Small intestine (tissue), 7 donors: ENCODE data around the gene NRCAM. TPM values are rescaled to one million over a fixed set of nuclear protein-coding genes. Genes with fewer than 3 reads are reported as not detected.
"Not testable (repeated sequence)": the region's sequence is repeated elsewhere in the genome, so short reads cannot be mapped to it uniquely, and the experiment has no call there.

Experiments
- DNase-seq, 2 donors: peaks; one replicate each; pipeline versions ENCODE4 v3.0.0 to v3.0.0-alpha.2; 2013
- FAIRE-seq: peaks from 2 replicates; lab custom pipeline; 2012; peaks lifted over from hg19 to GRCh38; lab: Jason Lieb, UNC
- H3K27ac ChIP-seq, 3 donors: one replicate each; pipeline ENCODE4 v1.5.1; 2013; ENCODE audit warnings: low read length in 2 of 3, mild to moderate bottlenecking in 2 of 3, control low read depth in 1 of 3, inconsistent platforms in 1 of 3, low read depth in 1 of 3, moderate library complexity in 1 of 3
- H3K27me3 ChIP-seq, 3 donors: one replicate each; pipeline ENCODE4 v1.6.1; 2013; ENCODE audit warnings: low read length in 3 of 3, inconsistent platforms in 1 of 3; ENCODE audit not compliant: control insufficient read depth in 3 of 3, insufficient read depth in 3 of 3
- H3K36me3 ChIP-seq, 3 donors: one replicate each; pipeline ENCODE4 v1.6.1; 2013; ENCODE audit warnings: low read length in 3 of 3, inconsistent platforms in 1 of 3, low read depth in 1 of 3, mild to moderate bottlenecking in 1 of 3, moderate library complexity in 1 of 3; ENCODE audit not compliant: control insufficient read depth in 3 of 3, insufficient read depth in 2 of 3
- H3K4me1 ChIP-seq, 3 donors: one replicate each; pipeline ENCODE4 v1.6.1; 2013; ENCODE audit warnings: low read length in 2 of 3, inconsistent platforms in 1 of 3, low read depth in 1 of 3, mild to moderate bottlenecking in 1 of 3, moderate library complexity in 1 of 3; ENCODE audit not compliant: control insufficient read depth in 3 of 3, insufficient read depth in 2 of 3
- H3K4me3 ChIP-seq, 3 donors: one replicate each; pipeline ENCODE4 v1.5.1; 2013; ENCODE audit warnings: low read length in 3 of 3, control low read depth in 1 of 3, inconsistent platforms in 1 of 3, low read depth in 1 of 3, mild to moderate bottlenecking in 1 of 3, moderate library complexity in 1 of 3
- H3K9me3 ChIP-seq, 2 donors: one replicate each; pipeline ENCODE4 v1.6.1; 2013; ENCODE audit warnings: low read depth in 1 of 2, low read length in 1 of 2; ENCODE audit not compliant: control insufficient read depth in 2 of 2, insufficient read depth in 1 of 2
- WGBS, 3 donors: extraction: QIAGEN DNeasy Blood & Tissue Kit; methylation state at CpG; one replicate each; pipeline ENCODE4 v1.1.7; 2013; 5-methylcytosine and 5-hydroxymethylcytosine counted together
- polyA plus RNA-seq, 4 donors: library from polyadenylated mRNA; stranded (reverse) in 3 of 4; unstranded in 1 of 4; fragments of 200-250 nt in 3 of 4; fragments of 120-200 nt in 1 of 4; gene quantifications; one replicate each; pipeline versions ENCODE4 v1.2.1 to v1.2.3, GENCODE V29; 2013
- donor health status: healthy with polysubstance abuse.
- donor health status: control.
- donor health status: control.
- donor health status: Bipolar disorder and iron deficiency.
- donor health status: healthy.

The NRCAM gene
- polyA plus RNA-seq, 4 donors: 0.27 to 6.8 (median 1.4) TPM

- DNase-seq, H3K4me1 ChIP-seq, FAIRE-seq, H3K4me3 ChIP-seq, H3K27ac ChIP-seq, H3K36me3 ChIP-seq, H3K9me3 ChIP-seq, H3K27me3 ChIP-seq: not testable (repeated sequence)
- WGBS, 3 donors: 96 to 100% (median 97%) methylated on average over 1 of the region's 1 CpG
Observed at GRCh38 chr7:108272891-108273290, 183.3 kb downstream of the NRCAM start.

DNA sequence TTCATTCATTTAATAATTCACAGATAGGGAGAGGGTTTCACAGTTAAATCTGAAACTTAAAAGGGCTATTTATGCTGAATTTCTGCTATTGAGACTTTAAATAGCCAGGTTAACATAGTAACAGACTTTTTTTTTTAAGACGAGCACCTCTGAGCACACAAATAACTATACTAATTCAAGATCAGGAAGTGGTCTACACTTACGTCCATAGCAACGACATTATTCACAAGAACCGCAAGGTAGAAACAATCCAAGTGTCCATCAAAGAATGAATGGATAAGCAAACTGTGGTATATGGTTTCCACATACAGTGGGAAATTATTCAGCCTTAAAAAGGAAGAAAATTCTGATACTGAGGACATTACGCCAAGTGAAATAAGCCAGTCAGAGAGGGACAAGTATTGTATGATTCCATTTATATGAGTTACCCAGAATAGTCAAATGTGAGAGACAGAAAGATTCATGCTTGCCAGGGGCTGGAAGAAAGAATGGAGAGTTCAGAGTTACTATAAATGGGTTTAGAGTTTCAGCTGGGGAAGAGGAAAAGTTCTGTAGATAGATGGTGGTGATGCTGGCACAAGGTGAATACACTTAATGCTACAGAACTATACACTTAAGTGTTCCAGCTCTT lies 185.7 kb downstream of the NRCAM start:
- Histone ChIP-seq H3K36me3 (no peaks in the 10 kb centered on the region), H3K9me3 (no peaks in the 10 kb centered on the region), H3K4me3 (no peak overlapping the region), H3K27ac (no peak overlapping the region), H3K4me1 (no peaks in the 10 kb centered on the region), H3K27me3 (no peaks in the 10 kb centered on the region)
- DNase-seq: no peak
- WGBS, 3 donors: 68 to 88% (median 69%) methylated on average over 5 of the region's 5 CpGs
- FAIRE-seq: no peak

DNA sequence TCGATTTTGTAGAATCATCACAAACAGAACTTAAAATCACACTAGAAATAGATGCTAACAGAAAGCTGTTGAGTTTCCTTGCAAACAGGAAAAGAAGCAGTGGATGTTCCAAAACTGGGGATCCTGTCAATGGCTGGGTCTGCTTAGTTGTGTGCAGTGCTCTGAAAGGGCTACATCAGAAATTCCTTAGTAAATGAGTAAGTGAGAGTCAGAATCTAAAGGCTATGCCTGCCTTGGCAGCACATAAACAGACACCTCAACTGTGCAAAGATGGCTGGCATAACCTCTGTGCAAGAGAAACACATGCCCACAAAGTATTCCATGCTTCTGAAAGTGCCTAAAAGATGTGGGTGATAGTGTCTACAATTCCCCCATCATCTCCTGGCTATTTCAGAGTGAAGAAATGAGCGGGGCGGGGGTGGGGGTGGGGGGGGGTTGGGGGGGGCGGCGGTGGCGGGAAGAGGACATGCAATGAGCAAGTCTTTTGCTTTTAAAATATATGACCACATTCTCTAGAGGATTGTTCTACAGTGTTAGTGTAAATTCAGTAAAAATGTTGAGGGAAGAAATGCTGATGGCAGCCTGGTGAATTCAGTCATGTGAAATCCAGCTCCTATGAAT lies 187.9 kb downstream of the NRCAM start:
- DNase-seq (no peak), FAIRE-seq (no peak)
- Histone ChIP-seq H3K9me3 (no peaks in the 10 kb centered on the region), H3K4me1 (peaks cover 0 to 3% (median 0%) of the 10 kb centered on the region in 3 donors), H3K27me3 (no peaks in the 10 kb centered on the region), H3K4me3 (no peak overlapping the region), H3K27ac (no peak overlapping the region), H3K36me3 (no peaks in the 10 kb centered on the region)
- 78 to 88% (median 84%) methylated on average over 3 to 6 of the region's 6 CpGs for WGBS, 3 donors

- WGBS, 3 donors: 92 to 97% (median 94%) methylated on average over 1 of the region's 1 CpG
- Histone ChIP-seq H3K9me3 (no peaks in the 10 kb centered on the region), H3K4me3 (no peak overlapping the region), H3K27ac (no peak overlapping the region), H3K36me3 (no peaks in the 10 kb centered on the region), H3K4me1 (peaks cover 0 to 9% (median 0%) of the 10 kb centered on the region in 3 donors), H3K27me3 (no peaks in the 10 kb centered on the region)
- no peak for FAIRE-seq
- no peak for DNase-seq
Observed at GRCh38 chr7:108267615-108268014, 188.6 kb downstream of the NRCAM start.

DNA sequence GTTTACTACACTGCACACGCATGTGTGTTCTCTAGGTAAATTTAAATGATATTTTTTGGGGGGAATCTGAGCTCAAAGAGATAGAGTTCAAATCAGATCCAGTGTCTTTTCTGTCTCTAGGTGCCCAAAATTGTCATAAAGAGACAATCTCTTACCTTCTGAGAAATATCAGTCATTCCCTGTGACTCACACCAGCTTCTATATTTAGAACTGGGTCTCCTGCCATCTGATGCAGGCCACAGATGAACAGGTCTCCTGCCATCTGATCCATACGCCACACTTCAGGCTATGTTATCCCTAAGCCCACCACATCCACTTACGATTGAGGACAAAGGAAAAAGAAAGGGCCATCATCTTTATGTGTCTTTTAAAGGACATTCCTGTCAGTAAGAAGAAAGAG lies 189.7 kb downstream of the NRCAM start:
- Histone ChIP-seq H3K4me3 (no peak overlapping the region), H3K36me3 (no peaks in the 10 kb centered on the region), H3K9me3 (no peaks in the 10 kb centered on the region), H3K27ac (no peak overlapping the region), H3K27me3 (no peaks in the 10 kb centered on the region), H3K4me1 (peaks cover 0 to 9% (median 0%) of the 10 kb centered on the region in 3 donors)
- FAIRE-seq (no peak), DNase-seq (no peak)
- 59 to 75% (median 74%) methylated on average over 3 of the region's 3 CpGs for WGBS, 3 donors

GRCh38 chr7:108266035-108266434 lies 190.2 kb downstream of the NRCAM start:
- FAIRE-seq: no peak
- no peak overlapping the region for H3K4me3 ChIP-seq
- DNase-seq: no peak
- H3K36me3 ChIP-seq: no peaks in the 10 kb centered on the region
- peaks cover 0 to 9% (median 0%) of the 10 kb centered on the region in 3 donors for H3K4me1 ChIP-seq
- H3K27me3 ChIP-seq: no peaks in the 10 kb centered on the region
- no peak overlapping the region for H3K27ac ChIP-seq
- no peaks in the 10 kb centered on the region for H3K9me3 ChIP-seq

DNA sequence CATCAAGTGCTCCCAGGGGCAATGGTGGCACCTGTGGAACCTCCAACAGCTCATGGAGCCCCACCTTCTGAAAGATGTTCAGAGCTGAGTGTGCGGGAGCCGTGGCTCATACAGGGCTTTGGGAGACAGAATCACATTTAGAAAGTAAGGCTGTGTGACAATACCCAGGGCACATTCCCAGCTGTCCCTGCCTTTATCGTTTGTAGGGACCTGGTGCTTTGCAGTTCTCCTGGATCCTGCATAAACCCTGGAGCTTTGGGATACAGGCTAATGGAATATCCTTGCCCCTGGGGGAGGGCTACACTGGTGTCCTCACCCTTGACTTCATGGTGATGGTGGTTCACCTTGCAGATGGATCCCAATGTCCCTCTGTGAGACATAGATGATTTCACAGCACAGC lies 191.2 kb downstream of the NRCAM start:
- no peaks in the 10 kb centered on the region for H3K9me3 ChIP-seq

DNA sequence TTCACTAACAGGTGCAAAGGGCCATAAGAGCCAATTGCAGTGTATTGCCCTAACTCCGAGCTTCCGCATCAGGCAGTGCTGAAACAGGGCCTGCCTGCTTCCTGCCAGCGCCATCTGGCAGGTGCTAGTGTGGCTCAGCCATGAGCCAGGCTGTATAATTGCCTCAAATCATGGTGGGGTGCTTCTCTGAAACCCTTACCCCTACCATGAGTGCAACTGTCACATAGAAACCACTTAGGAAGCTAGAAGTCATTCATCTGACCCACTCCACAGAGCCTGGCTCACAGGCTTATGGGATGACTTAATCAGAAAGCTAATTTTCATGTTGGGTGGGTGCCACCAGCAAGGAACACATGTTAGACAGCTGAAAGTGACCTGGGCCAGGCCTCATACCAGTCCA lies 192.8 kb downstream of the NRCAM start:
- Histone ChIP-seq H3K4me1 (peaks cover 0 to 9% (median 0%) of the 10 kb centered on the region in 3 donors), H3K27ac (peak overlapping the region in 1 of 3 donors; percentile 56), H3K4me3 (no peak overlapping the region), H3K36me3 (no peaks in the 10 kb centered on the region), H3K27me3 (no peaks in the 10 kb centered on the region), H3K9me3 (no peaks in the 10 kb centered on the region)
- FAIRE-seq: no peak
- 9 to 59% (median 39%) methylated on average over 3 of the region's 3 CpGs for WGBS, 3 donors
- peak; percentile 61 to 70 for DNase-seq

More for the DNA sequence above, 191.2 kb downstream of the NRCAM start:
- 84 to 90% (median 88%) methylated on average over 3 of the region's 3 CpGs for WGBS, 3 donors
- Histone ChIP-seq H3K36me3 (no peaks in the 10 kb centered on the region), H3K27me3 (no peaks in the 10 kb centered on the region), H3K4me1 (peaks cover 0 to 9% (median 0%) of the 10 kb centered on the region in 3 donors), H3K4me3 (no peak overlapping the region), H3K27ac (no peak overlapping the region)
- no peak for FAIRE-seq
- no peak for DNase-seq
